HG02642 (cell line): ENCODE data around the gene PTCH1.

Source experiments
- ATAC-seq: cut with Tn5 transposase; IDR thresholded peaks from one replicate; pipeline ENCODE4 v1.9.1; 2021; ENCODE audit warnings: mild to moderate bottlenecking; ENCODE audit not compliant: unreplicated experiment, poor library complexity

Gene PTCH1

DNA sequence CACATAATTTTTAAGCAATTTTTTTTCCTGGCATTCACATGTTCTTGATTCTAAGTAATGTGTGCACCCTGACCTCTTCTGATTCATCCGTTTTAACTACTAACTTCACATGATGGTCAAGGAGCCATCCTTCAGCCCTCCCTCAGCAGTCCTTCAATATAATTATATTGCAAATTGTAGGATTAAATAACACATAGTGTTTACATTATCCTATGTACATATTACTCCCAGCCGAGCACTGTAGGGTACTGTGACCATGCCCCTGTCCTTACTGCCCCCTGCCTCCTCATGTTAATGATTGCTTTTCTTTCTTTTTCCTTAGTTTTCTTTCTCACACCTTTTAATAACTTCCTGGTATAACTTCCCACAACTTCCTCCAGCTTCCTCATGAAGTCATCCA is 103.0 kb downstream of the PTCH1 start:
- ATAC-seq = no peak

DNA sequence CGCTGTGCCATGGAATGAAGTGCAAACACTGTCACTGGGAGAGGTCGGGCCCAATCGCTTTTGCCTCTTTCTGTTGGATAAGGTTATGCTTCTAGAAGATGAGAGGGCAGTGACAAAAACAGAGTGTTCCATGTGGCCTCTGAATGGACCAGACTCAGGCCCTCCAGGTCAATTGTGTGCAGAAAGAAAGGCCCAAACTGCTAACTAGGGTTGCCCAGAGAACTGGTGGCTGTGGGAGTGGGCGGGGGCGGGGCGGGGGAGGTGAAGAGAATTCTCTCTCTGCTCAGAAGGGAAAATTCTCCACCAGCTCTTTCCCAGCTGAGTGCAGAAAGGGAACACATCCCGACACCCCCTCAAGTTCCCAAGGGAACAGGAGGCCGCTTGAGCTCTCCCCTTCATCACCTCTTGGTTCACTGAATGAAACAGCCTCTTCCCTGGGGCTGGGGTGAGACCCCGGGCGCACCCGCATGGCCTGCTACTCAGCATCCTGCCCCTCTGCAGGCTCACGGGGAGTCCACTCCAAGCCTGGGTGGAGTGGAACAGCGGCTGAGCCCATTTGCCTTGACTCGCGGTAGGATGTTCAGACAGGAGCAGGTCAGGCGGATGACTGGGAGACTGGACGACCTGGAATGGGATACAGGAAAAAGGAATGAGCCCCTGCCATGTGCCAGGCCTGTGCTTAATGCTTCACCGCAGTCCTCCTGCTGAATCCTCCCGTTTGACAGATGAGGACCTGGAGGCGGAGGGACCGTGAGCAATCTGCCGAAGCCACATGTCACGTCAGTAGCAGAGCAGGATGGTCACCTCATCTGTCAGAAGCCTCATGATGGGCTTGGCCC is 105.5 kb downstream of the PTCH1 start:
- ATAC-seq = no peak

DNA sequence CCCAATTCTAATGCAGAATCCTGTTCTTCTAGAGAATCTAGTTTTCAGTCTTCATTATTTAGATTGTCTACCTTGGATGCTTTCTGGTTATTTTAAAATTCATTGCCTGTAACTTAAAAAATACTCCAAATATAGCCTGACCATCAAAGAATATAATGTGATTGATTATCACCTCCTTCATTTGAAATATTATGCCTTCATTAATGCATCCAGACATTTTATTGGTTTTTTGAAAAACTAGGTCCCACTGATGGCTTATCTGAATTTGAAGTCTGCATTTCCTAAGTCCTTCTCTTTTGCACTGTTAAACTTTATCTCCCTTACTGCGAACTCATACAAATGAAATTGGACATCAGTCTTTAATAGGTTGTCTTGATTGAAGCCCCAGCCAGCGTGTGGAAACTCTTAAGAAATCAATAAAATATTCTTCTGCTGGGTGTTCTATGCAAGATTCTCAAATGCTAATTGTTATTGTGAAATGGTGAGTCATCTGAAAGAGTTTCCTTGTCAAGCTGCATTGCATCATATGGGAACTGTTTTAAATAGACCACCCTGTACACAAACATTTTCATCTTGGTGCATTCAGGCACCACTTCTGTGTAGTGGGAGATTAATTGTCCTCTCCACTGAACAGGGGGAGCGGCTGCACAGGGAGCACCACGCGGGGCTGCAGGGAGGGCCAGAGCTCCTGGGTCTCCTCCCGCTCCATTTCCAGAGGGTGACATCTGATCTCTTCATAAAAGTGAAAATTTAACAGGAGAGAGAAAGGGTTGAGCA is 106.9 kb downstream of the PTCH1 start:
- ATAC-seq = no peak

DNA sequence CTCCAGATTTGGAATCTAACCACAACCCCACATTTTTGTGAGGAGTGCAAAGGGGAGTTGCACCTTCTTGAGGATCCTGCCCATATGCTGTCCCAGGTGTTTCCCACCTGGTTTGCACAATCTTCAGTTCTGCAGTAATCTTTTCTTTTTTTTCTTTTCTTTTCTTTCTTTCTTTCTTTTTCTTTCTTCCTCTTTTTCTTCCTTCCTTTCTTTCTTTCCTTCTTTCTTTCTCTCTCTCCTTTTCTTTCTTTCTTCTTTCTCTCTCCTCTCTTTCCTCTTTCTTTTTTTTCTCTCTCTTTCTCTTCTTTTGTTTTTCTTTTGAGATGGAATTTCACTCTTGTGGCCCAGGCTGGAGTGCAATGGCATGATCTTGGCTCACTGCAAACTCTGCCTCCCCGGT is 109.2 kb downstream of the PTCH1 start:
- no peak for ATAC-seq

DNA sequence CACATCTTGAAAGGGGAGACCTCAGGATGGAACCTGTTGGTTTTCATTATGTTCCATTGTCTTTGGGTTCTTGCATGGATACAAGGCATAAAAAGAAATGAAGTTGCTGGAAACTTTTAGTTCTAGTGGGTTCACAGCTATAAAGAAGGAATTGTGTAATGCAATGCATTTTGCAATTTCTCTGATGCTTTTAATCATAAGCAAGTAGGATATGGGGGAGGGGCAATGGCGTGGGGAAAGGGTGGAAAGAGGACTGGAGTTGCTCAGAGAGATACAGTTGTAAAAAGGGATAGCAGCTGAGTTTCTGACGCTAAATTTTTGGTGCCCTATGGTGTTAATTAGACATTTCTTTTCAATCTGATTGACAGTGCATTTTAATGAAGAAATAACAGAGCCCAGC is 110.7 kb downstream of the PTCH1 start:
- ATAC-seq = no peak

DNA sequence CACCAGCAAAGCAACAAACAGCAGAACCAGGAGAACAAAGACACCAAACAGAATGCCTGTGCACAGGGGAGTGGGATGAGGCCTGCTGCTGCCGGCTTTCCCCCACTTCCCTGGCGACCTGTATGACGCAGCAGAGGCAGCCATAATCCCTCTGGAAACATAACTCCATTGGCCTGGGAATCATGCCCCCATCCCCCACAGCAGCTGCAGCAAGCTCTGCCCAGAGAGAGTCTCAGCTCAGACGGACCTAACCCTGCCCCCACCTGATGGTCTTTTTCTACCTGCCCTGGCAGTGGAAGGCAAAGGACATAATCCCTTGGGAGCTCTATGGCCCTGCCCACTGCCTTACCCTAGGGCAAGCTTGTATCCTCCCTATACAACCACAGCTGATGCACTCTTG is 117.5 kb downstream of the PTCH1 start:
- no peak for ATAC-seq
